SU-DHL-6 (cell line): Measurements from ENCODE around the gene NPFFR1.

ENCODE experiments used
- EZH2phosphoT487 ChIP-seq: fragments of 200-600 bp; sonication (generic), shearing (Covaris generic); conservative IDR thresholded peaks from 2 replicates; pipeline ENCODE4 v1.6.1; 2018; ENCODE audit warnings: mild to moderate bottlenecking, antibody characterized with exemption, low read length, moderate library complexity, mixed read lengths
- TF ChIP-seq, protein P1 (sequence below): fragments of 200-600 bp; sonication (generic); IDR thresholded peaks from one replicate; pipeline ENCODE4 v1.5.1; 2017; ENCODE audit warnings: antibody characterized with exemption, mild to moderate bottlenecking, low read length, moderate library complexity; ENCODE audit not compliant: insufficient read depth, poor library complexity, severe bottlenecking

DNA sequence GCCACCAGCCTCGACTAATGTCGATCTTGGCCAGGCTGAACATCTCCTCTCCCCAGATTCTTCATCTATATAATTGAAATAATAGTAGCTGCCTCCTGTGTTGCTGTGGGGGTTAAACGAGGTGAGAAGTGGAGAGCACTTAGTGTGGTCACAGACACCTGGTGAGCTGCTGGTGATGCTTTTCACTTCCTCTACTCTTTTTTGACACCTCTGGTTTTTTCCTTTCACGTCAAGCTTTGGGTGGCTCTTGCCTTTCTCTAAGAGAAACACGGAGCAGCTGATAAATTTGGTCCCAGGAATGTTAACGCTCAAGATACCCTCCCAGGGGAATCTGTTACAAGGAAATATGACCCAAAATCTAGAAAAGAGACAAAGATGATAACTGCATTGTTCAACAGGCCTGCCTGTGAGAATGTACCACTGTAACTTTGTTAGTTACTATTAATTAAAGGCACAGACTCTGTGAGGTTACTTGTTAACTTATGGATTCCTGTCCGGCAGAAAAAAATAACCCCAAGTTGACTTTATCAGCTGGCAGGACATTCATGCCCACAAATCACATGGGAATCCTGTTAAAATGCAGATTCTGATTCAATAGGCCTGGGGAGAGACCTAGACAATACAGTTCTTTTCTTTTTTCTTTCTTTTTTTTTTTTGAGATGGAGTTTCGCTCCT, 9.5 kb upstream of the NPFFR1 start:
- TF ChIP-seq, protein P1, sequence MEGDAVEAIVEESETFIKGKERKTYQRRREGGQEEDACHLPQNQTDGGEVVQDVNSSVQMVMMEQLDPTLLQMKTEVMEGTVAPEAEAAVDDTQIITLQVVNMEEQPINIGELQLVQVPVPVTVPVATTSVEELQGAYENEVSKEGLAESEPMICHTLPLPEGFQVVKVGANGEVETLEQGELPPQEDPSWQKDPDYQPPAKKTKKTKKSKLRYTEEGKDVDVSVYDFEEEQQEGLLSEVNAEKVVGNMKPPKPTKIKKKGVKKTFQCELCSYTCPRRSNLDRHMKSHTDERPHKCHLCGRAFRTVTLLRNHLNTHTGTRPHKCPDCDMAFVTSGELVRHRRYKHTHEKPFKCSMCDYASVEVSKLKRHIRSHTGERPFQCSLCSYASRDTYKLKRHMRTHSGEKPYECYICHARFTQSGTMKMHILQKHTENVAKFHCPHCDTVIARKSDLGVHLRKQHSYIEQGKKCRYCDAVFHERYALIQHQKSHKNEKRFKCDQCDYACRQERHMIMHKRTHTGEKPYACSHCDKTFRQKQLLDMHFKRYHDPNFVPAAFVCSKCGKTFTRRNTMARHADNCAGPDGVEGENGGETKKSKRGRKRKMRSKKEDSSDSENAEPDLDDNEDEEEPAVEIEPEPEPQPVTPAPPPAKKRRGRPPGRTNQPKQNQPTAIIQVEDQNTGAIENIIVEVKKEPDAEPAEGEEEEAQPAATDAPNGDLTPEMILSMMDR: no peak
- no peak for TF ChIP-seq EZH2phosphoT487
